ES-I3 (cell line): ENCODE results near the gene AHRR.

Experiments
- H3K36me3 ChIP-seq: 2 replicates; pipeline ENCODE4 v1.6.1; 2013; ENCODE audit warnings: mild to moderate bottlenecking, low read length, control low read depth, moderate library complexity; ENCODE audit not compliant: insufficient read depth
- H3K4me1 ChIP-seq: 2 replicates; pipeline ENCODE4 v1.6.1; 2013; ENCODE audit warnings: mild to moderate bottlenecking, control low read depth, low read length; ENCODE audit not compliant: insufficient read depth
- H3K9ac ChIP-seq: 2 replicates; pipeline ENCODE4 v1.6.1; 2013; ENCODE audit warnings: low read depth, mild to moderate bottlenecking, low read length, moderate library complexity
- H3K9me3 ChIP-seq: 2 replicates; pipeline ENCODE4 v1.6.1; 2013; ENCODE audit warnings: mild to moderate bottlenecking, low read length, moderate library complexity; ENCODE audit not compliant: control insufficient read depth, insufficient read depth

Gene AHRR

GRCh38 chr5:353612-354580 lies 32.4 kb downstream of the AHRR start:
- no peak overlapping the region for H3K9ac ChIP-seq
- H3K9me3 ChIP-seq = no peaks in the 10 kb centered on the region
- H3K36me3 ChIP-seq = no peaks in the 10 kb centered on the region
- peaks cover 4% of the 10 kb centered on the region for H3K4me1 ChIP-seq

GRCh38 chr5:354581-355378 lies 33.3 kb downstream of the AHRR start:
- peaks cover 4% of the 10 kb centered on the region for H3K4me1 ChIP-seq
- H3K9ac ChIP-seq = no peak overlapping the region
- no peaks in the 10 kb centered on the region for H3K9me3 ChIP-seq
- H3K36me3 ChIP-seq = no peaks in the 10 kb centered on the region

- H3K9me3 ChIP-seq = no peaks in the 10 kb centered on the region
- H3K4me1 ChIP-seq = no peaks in the 10 kb centered on the region
- H3K9ac ChIP-seq = no peak overlapping the region
- H3K36me3 ChIP-seq = no peaks in the 10 kb centered on the region
These were observed 33.9 kb downstream of the AHRR start for GRCh38 chr5:355379-355935.

GRCh38 chr5:355958-356357 lies 34.4 kb downstream of the AHRR start:
- H3K9me3 ChIP-seq = no peaks in the 10 kb centered on the region
- no peak overlapping the region for H3K9ac ChIP-seq
- no peaks in the 10 kb centered on the region for H3K4me1 ChIP-seq
- H3K36me3 ChIP-seq = no peaks in the 10 kb centered on the region

- Histone ChIP-seq H3K4me1 (no peaks in the 10 kb centered on the region), H3K9me3 (no peaks in the 10 kb centered on the region), H3K9ac (no peak overlapping the region), H3K36me3 (no peaks in the 10 kb centered on the region)
These were observed 37.9 kb downstream of the AHRR start for GRCh38 chr5:359301-359897.

GRCh38 chr5:360257-361027 lies 38.9 kb downstream of the AHRR start:
- no peak overlapping the region for H3K9ac ChIP-seq
- no peaks in the 10 kb centered on the region for H3K36me3 ChIP-seq

GRCh38 chr5:362189-362588 lies 40.7 kb downstream of the AHRR start:
- Histone ChIP-seq H3K9ac (no peak overlapping the region), H3K36me3 (no peaks in the 10 kb centered on the region), H3K9me3 (no peaks in the 10 kb centered on the region), H3K4me1 (no peaks in the 10 kb centered on the region)

More at GRCh38 chr5:360257-361027, 38.9 kb downstream of the AHRR start:
- Histone ChIP-seq H3K4me1 (no peaks in the 10 kb centered on the region), H3K9me3 (no peaks in the 10 kb centered on the region)

GRCh38 chr5:362978-363765 lies 41.7 kb downstream of the AHRR start:
- Histone ChIP-seq H3K9ac (no peak overlapping the region), H3K36me3 (no peaks in the 10 kb centered on the region), H3K4me1 (no peaks in the 10 kb centered on the region), H3K9me3 (no peaks in the 10 kb centered on the region)

GRCh38 chr5:364497-364896 lies 43.0 kb downstream of the AHRR start:
- Histone ChIP-seq H3K9ac (no peak overlapping the region), H3K36me3 (no peaks in the 10 kb centered on the region), H3K9me3 (no peaks in the 10 kb centered on the region), H3K4me1 (no peaks in the 10 kb centered on the region)

GRCh38 chr5:366541-367357 lies 45.2 kb downstream of the AHRR start:
- Histone ChIP-seq H3K9me3 (no peaks in the 10 kb centered on the region), H3K36me3 (no peaks in the 10 kb centered on the region), H3K9ac (no peak overlapping the region), H3K4me1 (no peaks in the 10 kb centered on the region; the same call in 1 of the 2 replicates)

GRCh38 chr5:367358-368130 lies 46.0 kb downstream of the AHRR start:
- no peak overlapping the region for H3K9ac ChIP-seq
- no peaks in the 10 kb centered on the region for H3K9me3 ChIP-seq
- no peaks in the 10 kb centered on the region for H3K36me3 ChIP-seq
- no peaks in the 10 kb centered on the region; the same call in 1 of the 2 replicates for H3K4me1 ChIP-seq
